HG03064 (cell line): ENCODE data around the gene PAPOLB.
"Not testable (repeated sequence)": the region's sequence is repeated elsewhere in the genome, so short reads cannot be mapped to it uniquely, and the experiment has no call there.

Experiments used
- ATAC-seq: cut with Tn5 transposase; IDR thresholded peaks from one replicate; pipeline ENCODE4 v1.9.1; 2021; ENCODE audit warnings: low read depth; ENCODE audit not compliant: unreplicated experiment

Gene PAPOLB

DNA sequence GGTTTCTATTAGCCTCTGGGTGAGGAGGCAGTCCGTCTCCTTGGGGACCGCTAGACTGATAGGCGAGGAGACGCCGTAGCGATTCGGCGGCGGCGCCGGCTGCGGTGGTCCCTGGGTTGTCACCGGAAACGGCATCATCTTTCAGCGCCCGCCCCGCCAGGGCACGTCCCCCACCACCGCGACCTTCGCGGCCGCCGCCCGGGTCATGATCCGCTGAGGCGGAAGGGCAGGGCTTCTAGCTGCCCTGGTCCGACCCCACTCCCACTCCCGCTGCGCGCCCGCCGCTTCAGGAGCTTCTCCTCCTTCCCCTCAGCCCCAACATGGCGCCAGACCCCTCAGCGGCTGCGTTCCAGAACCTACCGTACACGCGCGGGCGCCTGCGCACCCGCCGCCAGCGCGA, at the start of gene PAPOLB:
TSS of gene PAPOLB (minus strand) at position 358 of the 400 bp plus-strand sequence. CDS start at position 138, 220 bp downstream.
- ATAC-seq = no peak

DNA sequence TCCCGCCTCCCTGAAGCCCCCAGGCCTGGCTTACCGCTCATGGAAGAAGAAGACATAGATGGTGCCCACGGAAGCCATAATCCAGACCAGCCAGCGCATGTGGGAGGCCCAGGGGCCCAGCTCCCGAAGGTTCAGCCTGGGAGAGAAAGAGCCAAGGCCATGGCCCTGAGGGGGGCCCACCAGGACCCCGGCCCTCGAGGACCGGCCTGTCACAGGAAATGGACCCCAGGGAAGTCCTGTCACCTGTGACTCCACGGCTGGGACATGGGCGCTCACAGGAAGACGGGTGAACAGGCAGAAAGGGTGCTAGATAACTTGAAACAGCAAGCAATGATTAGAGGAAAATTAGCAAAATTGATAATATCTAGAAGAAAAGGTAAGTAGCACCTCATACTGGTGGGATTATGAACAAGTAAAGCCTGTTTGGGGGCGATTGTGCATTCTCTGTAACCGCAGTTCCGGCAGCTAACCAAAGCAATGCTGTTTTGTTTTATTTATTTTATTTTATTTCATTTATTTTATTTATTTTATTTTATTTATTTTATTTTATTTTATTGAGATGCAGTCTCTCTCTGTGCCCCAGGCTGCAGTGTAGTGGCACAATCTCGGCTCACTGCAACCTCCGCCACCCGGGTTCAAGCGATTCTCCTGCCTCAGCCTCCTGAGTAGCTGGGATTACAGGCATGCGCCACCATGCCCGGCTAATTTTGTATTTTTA, 49.4 kb upstream of the PAPOLB start:
- ATAC-seq = no peak

DNA sequence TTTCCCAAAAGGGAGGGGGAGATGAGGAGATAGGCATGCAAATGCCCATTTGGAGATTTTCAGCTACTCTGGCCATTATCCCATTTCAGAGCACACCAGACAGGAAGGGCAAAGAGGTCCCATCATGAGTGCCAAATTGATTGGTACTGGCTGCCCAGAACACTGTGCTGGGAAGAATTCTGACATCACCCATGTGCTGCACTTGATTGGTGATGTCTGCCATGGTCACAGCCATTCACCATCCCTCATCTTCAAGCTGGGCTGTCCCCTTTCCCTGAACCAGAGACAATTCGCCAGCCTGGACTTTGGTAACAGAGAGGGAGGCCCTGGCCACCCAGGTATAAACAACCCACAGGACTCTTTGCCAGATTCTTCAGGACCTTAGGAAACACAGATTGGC, 44.9 kb upstream of the PAPOLB start:
- no peak for ATAC-seq

- ATAC-seq = no peak
Measured at GRCh38 chr7:4905171-4905570, 43.3 kb upstream of the PAPOLB start.

DNA sequence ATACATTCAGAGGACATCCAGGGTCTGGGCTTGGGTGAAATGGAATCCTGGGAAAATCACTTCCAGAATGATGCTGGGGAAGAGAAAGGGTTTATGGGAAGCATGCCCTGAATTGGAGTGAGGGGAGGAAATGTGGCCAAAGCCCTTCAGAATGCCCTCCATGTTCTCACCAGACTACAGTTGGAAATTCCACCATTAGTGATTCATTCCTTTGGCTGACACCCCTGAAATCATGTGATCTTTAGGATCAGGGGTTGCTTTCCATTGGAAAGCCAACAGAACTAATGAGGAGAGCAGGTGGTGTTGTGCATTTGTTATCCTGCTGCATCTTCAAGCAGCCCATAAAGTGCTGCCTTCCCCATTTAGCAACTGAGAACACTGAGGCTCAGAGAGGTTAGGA, 42.5 kb upstream of the PAPOLB start:
- ATAC-seq = no peak

GRCh38 chr7:4895766-4896165, 33.9 kb upstream of the PAPOLB start:
- no peak for ATAC-seq

DNA sequence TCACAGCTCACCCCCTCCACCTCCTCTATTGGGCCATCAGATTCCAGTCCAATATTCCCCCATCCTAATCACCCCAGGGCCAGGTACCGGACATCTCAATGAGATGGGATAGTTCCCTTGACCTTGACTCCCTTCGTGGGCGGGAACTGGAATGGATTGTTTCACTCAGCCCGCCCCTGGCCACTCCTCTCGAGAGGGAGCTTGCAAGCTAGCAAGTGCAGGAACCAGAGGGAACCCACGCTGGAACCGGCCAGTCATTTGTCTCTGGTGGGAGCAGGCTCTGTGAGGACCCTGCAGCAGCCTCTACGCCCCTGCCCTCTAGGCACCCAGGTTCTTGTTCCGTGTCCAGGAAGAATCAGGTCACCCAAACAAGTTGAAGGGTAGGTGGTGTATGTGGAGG, 32.7 kb upstream of the PAPOLB start:
- ATAC-seq = no peak

GRCh38 chr7:4893929-4894475, 32.2 kb upstream of the PAPOLB start:
- ATAC-seq = no peak

DNA sequence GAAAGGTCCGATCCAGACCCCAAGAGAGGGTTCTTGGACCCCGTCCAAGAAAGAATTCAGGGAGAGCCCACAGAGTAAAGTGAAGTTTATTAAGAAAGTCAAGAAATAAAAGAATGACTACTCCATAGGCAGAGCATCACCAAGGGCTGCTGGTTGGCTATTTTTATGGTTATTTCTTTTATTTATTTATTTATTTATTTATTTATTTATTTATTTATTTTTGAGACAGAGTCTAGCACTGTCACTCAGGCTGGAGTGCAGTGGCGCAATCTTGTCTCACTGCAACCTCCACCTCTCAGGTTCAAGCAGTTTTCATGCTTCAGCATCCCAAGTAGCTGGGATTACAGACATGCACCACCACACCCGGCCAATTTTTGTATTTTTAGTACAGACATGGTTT, 31.4 kb upstream of the PAPOLB start:
- ATAC-seq = not testable (repeated sequence)

GRCh38 chr7:4891522-4891921, 29.7 kb upstream of the PAPOLB start:
- ATAC-seq = not testable (repeated sequence)

GRCh38 chr7:4889682-4890081, 27.9 kb upstream of the PAPOLB start:
- no peak for ATAC-seq

- ATAC-seq = no peak
Measured at GRCh38 chr7:4888161-4888560, 26.3 kb upstream of the PAPOLB start.

DNA sequence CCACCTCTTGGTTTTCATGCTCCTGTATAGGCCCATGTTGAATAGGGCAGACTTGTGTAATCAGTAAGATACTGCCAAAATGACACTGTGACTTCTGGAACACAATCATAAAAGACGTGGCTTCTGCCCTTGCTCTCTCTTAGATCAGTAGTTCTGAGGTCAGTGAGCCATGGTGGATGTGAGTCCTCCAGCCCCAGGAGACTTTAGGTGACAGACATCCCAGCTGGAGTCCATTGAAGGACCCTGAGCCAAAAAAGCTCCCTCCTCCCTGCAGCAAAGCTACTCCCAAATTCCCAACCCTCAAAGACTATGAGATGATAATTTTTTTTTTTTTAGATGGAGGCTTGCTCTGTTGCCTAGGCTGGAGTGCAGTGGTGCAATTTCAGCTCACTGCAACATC, 24.8 kb upstream of the PAPOLB start:
- no peak for ATAC-seq

DNA sequence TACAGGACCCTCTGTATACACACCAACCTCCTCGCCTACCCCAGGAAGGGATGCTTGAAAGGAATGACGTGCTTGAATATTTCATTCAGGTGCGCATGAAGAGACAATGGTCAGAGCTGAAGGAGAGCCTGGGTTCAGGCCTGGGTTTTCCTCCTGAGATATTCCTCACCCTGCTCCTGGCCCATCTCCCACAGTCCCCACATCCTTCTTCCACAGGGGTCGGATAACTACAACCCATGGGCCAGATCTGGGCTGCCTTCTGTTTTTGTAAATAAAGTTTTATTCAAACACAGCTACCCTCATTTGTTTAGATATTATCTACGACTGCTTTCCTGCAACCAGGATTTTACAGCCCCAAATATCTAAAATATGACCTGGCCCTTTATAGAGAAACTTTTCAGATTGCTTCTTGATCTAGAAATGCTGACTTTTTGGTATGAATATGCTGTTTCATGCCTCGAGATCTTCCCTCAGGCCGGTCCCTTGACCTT, 23.5 kb upstream of the PAPOLB start:
- no peak for ATAC-seq

DNA sequence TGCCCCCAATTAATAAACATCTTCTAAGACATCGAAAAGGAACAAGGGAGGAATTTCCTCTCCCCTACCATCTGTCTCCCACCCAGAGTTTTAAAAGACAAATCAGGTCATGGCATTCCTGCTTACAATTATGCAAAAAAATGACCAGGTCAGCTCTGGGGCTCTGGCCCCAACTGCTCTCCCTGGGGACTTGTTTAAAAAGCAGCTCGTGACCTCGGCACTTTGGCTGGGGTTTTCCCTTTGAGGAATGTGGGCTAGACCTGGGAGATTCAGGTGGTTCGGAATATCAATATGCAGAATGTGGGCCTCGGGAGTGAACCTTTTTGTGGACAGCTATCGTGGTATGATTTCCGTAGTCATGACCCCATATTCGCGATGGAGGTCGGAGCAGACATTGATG, 22.3 kb upstream of the PAPOLB start:
- no peak for ATAC-seq

DNA sequence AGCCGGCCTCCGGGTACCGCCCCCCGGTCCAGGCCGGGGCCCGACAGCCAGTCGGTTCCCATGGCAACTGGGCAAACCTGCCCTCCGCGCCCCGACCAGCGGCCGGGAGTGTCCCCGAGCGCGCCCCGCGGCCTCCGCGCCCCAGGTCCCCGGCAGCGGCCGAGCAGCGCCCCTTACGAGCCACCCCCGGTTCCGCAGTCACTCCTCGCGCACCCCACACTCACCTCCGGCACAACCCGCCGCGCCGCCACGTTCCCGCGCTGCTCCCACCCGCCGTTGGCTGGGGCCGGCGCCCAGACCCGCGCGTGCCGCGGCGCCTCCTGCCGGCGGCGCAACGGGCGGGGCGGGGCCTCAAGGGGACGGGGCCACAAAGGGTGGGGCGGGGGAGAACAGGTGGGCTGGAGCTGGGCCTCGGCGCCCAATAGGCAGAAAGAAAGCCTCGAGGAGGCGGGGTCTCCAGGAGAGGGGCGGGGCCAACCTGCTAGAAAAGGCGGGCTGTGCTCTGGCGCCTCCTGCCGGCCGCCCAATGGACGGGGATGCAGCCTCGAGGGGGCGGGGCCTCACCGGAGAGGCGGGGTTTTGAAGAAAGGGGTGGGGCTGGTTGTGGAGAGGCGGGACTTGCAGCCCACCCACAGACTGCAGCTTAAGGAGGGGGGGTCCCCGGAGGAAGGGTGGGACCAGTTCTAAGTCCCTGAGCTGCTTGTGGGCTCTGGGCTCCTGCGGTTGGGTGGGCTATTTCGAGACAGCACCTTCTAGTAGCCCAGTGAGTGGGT, 21.7 kb upstream of the PAPOLB start, which contains the start of gene RADIL:
TSS of gene RADIL (minus strand) at position 345 of the 773 bp plus-strand sequence. CDS start 5,577 bp downstream, outside the sequence.
- ATAC-seq = peak; percentile 78

GRCh38 chr7:4883033-4883371, 21.2 kb upstream of the PAPOLB start:
- no peak for ATAC-seq

DNA sequence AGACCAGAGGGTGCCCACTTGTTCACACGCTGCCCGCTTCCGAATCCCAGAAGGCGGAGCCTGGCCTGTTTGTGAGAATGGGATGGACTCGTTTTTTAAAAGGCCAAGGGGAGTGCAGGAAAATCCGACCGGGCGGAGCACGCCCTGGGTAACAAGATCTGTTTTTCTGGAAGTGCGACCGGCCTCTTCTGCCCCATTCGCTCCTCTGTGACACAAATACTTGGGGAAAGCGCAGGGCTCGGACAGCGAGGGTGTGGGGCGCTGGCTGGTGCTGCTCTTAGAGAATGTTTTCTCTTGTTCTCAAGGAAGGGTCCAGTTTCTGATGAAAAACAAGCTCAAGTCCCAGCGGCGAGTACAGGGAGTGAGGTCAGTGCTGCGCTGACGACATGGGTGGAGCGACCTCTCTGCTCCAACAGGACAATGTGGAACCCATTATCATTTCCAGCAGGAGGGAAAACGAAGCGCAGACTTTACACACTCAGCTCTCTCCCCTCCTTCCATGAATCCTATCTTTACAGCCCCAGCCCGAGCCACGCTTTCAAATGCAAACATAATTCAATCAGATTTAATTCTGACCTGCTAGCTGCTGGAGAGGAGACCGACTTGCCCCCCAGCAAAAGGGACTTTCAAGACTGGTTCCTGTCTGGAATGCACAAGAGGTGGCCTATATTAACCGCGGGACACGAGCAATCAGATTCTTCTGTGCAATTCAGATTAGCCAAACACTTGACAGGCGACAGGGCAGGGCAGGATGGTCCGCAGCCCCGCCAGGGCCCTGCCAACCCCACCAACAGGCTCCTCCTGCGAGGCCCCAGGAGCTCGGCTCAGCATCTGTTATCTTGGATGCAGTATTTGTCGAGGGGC, 20.6 kb upstream of the PAPOLB start:
- no peak for ATAC-seq

GRCh38 chr7:4880218-4880617, 18.4 kb upstream of the PAPOLB start:
- no peak for ATAC-seq

DNA sequence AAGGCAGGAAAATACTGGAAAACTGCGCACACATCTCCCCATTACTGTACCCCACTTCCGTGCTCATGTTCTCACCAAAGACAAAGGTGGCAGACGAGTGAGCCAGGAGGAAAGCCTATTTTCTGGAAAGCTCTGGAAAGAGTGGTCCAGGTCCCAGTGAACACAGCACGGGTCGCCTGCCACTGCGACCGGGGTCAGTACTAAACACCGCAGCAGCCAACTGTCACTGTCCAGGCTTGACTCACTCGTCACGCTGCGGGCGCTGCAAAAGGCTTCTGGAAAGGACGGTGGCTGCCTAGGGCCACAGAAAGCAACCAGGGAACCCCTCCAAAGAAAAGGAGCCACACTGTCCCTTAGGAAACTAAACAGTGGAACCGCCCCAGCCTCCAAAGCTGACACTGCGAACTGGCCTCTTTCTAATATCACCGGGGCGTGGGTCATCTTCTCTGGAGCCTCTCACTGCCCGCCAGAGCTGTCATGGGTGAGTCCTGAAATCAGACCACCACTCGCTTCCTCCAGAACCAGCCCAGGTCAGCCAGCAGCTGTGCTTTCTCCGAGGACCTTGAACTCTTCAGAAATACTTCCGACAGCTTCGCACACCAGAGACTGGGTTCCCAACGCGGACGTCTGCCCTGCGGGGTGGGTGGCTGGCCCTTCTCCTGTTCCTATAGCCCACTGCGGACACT, 17.7 kb upstream of the PAPOLB start:
- ATAC-seq = no peak
